Measurements from ENCODE around the gene LASP1NB.

- TF ChIP-seq EZH2phosphoT487 (IDR thresholded peaks at IDR 0.05; ENCODE audit: borderline replicate concordance, low read depth, low read length): no peak
- TF ChIP-seq, protein P1, sequence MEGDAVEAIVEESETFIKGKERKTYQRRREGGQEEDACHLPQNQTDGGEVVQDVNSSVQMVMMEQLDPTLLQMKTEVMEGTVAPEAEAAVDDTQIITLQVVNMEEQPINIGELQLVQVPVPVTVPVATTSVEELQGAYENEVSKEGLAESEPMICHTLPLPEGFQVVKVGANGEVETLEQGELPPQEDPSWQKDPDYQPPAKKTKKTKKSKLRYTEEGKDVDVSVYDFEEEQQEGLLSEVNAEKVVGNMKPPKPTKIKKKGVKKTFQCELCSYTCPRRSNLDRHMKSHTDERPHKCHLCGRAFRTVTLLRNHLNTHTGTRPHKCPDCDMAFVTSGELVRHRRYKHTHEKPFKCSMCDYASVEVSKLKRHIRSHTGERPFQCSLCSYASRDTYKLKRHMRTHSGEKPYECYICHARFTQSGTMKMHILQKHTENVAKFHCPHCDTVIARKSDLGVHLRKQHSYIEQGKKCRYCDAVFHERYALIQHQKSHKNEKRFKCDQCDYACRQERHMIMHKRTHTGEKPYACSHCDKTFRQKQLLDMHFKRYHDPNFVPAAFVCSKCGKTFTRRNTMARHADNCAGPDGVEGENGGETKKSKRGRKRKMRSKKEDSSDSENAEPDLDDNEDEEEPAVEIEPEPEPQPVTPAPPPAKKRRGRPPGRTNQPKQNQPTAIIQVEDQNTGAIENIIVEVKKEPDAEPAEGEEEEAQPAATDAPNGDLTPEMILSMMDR (conservative IDR thresholded peaks at IDR 0.05; ENCODE audit: low read length): no peak
These were observed 39.4 kb upstream of the LASP1NB start for GRCh38 chr17:38885728-38886642.
